ENCODE data around the gene NRN1.
"Not testable (repeated sequence)": the region's sequence is repeated elsewhere in the genome, so short reads cannot be mapped to it uniquely, and the experiment has no call there.

Gene NRN1, protein sequence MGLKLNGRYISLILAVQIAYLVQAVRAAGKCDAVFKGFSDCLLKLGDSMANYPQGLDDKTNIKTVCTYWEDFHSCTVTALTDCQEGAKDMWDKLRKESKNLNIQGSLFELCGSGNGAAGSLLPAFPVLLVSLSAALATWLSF

DNA sequence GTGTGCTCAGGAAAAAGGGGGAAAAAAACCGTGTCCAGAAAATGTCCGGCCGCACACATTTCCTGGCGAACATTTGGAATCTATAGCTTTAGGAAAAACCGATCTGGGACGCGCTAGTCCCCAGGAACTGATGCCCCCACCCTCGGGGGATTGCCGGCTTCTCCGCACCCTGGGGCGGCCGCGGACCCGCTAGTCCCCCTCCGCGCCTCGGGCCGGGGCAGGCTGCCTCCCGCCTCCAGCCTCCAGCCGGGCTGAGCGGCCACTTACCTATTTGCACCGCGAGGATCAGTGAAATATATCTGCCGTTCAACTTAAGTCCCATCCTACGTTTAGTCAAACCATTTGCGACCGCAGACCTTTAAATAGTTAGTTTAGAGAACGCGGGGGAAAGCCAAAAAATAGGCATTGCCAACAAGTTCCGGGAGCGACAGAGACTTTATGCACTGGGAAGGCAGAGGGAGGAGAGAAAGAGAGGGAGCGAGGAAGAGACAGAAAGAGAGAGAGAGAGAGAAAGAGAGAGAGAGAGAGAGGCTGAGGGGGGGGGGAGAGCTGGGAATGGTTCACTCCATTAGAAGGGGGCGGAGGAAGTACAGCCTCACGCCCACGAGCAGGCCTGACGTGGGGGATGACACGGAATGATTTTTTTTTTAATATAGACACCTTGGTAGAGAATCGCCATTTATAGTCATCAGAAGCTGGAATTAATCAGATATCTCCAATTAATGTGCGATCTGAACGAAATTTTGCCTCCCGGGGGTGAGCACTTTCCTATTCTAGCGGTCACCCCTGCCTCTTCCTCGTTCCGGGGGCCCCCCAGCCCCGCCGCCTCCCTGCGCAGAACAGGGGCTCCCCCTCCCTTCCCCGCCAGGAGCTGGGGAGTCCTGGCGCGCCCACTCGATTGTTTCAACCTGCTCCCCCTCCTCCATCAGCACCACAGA is at the start of gene NRN1:
TSS of gene NRN1 (minus strand) at position 498 of the 938 bp plus-strand sequence. CDS start at position 322, 176 bp downstream.
- peak; percentile 37 to 46 for DNase-seq

DNA sequence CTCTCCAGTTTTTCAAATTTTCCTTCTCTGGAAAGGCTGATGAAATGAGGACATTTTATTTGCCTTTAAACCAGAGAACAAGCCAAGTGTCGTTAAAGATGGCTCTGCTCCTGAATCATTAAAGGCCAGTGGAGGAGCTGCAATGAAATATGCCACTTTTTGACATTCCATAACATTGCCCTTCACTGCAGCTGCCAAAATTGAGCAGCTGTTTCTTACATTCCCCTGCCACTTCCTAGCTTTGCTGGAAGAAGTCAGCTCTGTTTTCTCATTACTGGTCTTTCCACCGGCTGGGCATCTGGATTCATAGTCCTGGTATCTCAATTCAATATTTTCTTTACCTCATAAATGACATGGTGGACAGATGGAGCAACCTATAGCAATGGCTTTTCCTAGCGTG is 45.5 kb upstream of the NRN1 start:
- DNase-seq, result no peak

DNA sequence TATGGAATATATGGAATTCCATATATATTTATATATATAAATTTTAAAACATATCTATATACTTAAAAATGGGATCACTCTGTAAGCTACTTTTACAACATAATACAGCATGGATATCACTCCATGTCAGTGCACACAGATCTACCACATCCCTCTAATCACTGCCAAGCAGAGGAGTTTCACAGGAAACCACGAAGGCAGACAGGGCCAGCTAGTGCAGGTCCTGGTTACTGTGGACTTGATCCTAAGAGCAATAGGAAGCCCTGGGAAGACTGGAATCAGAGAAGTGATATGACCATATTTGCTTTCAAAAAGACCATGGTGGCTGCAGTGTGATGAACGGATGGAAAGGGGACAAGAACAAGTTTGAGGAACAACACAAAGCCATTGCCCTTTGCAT is 40.0 kb upstream of the NRN1 start:
- DNase-seq, result no peak

DNA sequence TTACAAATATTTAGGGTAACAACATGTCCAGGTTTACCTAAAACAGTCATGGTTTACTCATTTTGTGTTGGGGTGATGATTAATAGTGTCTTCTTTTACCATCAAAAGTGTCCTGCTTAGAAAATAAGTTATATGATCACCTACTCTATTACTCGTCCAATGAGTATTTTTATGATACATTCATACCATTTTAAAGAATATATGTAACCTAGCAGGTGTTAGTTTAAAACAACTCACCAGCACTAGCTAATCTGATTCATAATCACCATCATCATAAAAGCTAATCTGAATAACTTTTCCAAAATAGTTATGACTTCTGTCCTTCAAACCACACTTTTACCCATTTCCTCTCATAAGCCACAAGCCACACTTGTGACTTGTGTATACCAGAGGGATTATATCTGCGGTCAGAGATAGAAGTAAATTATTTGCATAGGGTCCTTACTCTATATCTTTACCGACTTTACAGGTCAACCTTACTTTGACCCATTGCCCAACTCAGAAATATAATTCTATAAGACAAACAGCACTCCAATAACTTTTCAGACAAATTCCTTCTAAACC is 33.3 kb upstream of the NRN1 start:
- DNase-seq, result no peak

DNA sequence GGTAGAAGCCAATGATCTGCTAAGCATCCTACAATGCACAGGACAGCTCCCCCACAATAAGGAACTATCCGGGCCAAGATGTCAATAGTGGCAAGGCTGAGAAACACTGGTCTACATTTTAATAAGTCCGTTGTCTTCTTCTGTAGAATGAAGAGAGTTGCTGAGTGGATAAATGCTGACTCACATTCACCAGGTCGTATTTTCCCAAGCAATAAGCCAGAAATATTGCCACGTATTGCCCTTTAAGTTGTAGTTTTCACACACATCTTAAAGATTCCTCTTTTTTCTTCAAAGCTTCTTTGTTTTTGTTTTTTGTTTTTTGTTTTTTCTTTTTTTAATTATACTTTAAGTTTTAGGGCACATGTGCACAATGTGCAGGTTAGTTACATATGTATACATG is 30.5 kb upstream of the NRN1 start:
- no peak for DNase-seq

DNA sequence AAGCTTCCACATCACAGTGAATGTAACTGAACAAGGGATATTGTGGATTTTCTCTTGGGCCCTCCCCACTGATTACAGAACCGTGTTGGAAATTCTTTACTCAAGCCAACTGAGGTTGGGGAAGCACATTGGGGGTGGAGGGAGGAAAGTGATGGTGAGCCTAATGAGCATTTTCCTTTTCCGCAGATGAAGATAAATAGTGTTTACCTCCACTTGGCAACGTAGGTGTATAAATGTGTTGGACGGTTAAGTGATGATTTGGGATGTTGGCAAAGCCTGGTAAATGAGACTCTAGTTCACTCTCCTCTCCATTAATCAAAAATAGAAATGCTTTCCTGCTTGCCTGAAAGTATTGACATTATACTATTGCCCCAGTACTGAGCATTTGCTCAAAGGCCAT is 27.1 kb upstream of the NRN1 start:
- DNase-seq, result no peak

DNA sequence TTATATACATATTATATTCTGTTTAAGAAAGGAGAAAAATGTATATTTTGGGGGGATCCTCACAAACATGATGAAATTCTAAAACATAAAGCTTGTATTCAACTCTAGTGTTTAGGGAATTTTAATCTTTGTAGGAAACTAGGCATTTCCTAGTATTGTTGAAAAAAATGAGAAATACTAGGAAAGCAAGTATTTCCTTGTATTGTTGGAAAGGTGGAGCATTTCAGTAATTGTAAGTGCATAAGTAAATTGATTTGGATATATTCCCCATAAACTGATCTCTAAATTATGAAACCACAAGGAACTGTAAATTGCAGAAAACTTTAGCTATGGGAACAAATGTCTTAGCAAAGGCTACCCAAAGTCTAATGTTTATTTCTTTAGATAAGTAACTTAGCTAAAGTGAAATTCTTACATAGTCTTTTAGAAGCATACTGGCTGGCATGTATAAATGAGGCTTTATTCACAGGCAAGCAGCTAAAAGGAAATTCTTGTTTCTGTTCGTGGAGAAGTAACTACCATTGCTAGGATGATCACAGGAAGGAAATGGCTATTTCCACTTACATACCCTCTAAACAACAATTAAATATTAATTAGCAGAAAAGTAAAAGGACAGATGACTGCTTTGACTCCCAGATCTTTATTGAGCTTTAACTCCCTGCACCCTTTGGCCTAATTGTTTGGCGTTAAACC is 19.9 kb upstream of the NRN1 start:
- no peak for DNase-seq

DNA sequence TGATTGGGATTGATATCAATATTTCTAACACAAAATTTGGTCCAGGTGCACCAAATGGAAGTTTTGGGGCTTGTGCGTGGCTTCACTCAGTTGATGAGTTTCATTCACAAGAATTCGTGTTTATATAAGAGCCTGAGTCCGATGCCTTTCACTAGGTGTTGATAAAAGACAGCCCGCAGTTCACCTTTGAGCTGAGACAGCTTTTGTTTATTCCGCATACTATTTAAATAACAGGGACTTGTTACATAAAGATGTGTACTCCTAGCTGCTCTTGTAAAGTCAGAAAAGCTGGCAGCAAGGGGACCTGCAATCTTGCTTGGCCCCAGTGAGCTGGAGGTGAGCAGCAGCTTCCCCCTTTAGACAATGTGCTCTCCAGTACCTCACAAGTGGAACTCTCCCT is 19.0 kb upstream of the NRN1 start:
- DNase-seq, result no peak

DNA sequence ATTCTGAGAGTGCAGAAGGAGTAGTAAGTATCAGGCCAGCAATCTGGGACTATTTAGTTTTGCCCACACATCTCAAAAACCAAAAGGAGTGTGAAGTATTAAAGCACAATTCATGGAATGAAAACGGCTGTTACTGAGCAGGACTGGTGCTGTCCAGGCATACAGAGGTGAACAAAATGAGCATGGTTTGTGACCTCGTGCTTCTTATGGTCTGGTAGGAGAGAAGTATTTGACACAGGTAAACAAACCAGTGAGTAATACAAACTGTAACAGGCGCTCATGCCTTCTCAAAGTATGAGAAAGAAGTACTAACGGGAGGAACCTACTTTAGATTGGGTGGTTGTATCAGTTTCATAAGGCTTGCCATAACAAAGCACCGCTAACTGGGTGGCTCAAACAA is 17.5 kb upstream of the NRN1 start:
- DNase-seq, result no peak

DNA sequence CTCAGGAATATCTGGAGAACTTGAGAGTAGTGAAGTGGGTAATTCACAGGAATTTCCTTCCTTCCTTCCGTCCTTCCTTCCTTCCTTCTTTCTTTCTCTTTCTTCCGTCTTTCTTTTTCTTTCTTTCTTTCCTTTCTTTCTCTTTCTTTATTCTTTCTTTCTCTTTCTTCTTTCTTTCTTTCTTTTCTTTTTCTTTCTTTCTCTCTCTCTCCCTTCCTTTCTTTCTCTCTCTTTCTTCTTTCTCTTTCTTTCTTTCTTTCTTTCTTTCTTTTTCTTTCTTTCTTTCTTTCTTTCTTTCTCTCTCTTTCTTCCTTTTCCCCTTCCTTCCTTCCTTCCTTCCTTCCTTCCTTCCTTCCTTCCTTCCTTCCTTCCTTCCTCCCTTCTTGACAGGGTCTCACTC is 16.1 kb upstream of the NRN1 start:
- DNase-seq, result not testable (repeated sequence)

DNA sequence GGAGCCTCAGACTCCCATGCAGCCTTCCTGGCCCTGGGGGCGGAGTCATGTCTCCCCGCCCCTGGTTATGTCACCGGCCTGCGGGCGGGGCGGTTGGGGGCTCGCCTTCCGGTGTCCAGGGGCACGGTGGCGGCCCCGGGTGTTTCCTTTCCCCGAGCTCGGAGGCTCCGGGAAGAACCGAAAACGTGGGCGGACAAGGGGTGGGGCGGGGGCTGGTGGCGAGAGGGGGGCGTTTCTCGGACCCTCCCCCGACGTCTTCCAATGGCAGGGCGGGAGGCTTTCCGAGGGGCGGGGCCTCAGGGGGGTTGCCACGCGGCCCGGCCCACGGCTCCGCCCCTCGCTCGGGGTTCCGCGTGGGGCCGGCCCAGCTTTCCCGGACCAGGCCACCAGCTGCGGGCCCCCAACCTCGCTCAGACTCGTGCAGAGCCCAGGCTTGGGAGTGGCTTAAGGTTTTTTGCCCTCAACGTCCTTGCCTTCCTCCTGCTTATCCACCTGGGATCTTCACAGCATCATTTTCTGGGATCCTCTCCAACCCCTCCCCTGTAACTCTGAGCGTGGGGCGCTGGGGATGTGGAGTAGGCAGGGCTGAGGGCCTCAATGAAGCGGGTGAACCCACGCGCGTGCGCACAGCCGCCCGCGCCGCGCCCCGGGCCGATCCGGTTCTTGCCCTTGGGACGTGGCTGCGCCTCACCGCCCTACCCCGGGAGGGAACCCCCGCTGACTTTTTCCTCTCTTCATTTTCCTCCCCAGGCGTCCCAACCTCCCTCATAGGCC is 2.1 kb upstream of the NRN1 start:
- peak; percentile 83 to 86 for DNase-seq

DNA sequence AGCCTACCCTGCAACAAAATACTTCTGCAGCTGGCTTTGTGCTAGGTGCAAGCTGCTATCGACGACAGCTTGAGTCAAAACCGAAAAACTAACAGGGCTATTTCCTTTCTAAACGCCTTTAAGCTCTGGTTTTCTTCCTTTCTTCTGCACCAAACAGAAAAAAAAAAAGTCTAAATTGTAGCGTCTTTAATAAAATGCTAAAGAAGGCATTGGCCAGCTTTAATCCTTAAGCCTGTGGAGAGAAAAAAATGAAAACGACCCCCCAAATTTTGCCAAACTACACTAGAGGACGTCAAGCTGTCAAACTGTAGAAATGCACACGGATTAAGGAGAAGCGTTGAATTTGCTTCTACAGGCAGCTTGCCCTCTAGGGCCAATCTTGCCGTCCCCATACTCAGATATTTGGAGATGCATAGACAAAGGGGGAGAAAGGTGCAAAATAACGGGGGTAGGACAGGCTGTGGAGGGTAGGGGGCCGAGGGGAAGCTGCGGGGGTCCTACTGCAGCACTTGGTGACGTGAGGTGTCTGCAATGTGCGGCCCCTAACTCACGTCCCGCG is 1.4 kb upstream of the NRN1 start:
- DNase-seq, result no peak

DNA sequence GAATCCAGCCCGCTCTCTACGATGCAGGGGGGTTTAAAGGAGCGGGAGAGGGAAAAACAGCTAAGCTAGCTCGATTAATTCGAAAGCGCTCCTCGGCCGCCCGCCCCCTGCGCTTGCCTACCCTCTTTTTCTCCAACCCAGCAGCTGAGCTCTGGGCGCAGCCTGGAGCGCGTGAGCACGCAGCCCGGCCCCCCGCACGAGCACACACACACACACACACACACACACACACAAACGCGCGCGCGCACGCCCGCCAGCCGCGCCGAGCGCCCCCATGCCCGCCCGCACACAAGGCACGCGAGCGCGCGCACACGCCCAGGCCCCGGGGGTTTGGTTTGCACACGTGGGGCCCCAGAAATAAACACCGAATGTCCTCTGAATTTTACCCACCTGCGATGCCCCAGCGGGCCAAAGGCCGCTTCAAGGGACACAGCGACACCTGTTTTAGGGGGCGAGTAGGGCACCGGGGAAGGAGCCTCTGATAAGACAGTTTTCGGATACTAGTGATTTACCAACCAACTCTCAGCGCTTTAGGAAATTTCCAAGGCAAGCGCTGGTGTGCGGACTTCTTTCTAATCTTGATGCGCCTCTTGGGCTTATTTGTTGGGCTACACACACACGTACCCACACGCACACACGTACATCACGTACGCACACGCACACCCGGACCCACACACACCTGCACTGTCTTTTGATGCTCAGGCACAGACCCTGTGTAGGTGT is 802 bp upstream of the NRN1 start:
- DNase-seq, result peak; percentile 60 to 87

DNA sequence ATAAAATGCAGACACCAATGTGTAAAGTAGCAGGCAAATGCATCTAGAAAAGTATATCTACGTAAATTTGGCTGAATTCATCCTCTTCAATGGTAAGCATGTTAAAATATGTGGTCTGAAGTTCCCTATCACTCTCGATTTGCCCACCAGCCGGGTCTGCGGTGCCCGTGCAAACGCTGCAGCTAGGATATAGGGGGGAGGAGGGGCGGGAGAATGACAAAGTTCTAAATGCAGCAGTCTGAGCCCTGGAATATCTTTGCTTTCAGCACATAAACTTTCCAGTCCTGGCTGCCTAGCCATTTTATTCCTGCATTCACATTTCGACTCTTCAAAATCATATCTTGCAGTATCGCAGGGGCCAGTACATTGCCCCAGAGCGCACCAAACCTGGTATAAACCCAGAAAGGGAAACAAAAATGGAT is 708 bp downstream of the NRN1 start:
- DNase-seq, result peak in 1 of 2 experiments; percentile 3

DNA sequence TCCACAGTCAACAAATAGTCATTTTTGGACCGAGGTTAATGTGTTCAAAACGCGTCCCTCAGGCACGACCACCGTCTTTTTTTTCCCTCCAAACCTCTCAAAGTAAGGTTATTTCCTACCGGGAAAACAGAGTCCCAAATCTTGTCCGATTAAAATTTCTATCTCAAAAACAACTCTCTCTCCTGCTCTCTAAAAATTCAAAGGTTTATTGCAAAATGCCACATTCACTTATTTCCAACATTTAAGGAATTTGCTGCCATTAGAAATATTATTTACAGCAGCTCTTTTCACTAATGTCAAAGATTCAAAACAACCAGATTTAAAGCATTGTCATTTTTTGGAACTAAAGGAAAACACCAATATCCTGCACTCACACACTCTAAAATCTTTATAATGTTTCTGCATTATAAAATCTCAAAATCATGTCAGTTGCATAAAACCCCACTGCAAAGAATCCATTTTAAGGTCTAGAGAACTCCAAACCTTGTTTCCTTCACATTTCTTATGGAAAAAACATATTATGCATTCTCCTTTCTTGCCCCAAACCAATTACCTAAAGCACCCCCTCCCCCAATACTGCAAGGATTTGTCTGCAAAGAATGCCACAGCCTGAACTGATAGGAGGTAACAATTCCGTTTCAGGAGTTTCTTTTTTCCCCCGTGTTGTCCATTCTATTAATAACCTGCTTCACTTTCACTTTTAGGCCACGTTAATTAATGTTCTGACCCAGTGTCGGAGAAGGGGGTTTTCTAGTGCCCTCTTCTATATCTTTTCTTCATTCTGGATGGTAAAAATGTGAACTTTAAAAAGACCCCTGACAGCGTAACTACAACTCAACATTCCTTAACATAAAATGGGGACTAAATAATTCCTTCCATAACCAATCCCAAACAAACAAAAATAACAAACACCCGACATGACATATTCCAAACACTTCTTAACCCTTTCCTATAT is 1.4 kb downstream of the NRN1 start:
- no peak for DNase-seq

DNA sequence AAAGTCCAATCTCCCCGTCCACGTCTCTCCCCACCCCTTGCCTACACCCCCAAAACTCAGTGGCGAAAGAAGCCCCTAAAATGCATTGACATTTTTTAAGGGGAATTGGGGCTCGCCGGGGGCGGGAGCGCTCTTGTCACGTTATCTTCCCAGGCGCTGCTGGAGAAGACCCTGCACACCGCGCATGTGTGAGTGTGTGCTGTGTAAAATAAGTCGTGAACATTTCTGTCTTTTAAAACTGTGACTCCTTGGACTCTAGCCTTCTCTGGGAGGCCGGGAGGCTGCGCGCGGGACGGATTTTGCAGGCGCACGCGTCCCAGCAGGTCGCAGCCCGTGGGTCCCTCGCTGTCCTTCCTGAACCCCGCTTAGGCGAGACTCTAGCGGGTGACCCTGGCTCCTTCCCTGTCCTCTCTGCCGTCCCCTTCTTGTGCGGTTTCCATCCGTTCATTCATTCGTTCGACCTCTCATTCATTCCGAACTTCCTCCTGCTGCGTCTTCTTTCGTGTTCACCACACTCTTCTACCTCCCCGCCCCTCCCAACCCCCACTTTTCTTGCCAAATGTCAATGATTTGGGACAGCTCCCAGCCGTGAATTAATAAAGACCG is 2.2 kb downstream of the NRN1 start:
- no peak for DNase-seq

DNA sequence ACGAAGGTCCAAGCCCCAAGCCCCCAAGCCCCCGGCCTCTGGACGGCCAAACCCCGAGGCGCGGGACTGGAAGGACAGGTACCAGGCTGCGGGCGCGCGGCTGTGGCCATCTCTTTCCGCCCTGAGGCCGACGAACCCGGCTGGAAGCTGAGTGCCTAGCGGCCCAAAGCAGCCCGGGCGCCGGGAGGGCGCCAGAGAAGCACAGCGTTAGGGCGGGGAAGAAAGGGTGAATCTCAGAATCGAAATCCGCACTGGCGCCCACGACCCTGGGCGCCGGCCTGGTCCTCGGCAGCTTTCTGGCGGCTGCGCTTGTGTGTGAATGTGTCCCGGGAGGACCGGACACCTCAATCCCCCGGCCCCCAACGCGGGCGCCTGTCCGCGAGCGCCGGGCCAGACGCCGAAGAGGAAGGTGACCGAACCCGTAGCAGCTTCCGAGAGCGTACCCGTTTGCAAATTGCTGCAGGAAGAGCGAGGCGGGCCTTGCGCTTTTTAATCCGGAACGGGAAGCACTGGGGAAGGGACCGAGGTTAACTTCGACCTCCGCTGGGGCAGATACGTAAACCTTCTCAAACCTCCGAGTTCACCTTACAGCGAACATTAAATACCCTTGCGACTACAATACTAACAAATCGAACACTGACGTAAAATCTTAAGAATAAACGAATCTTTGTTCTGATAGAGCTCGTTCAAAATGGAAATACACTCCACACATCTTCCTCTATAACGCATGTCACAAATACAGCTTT is 2.9 kb downstream of the NRN1 start:
- no peak for DNase-seq

DNA sequence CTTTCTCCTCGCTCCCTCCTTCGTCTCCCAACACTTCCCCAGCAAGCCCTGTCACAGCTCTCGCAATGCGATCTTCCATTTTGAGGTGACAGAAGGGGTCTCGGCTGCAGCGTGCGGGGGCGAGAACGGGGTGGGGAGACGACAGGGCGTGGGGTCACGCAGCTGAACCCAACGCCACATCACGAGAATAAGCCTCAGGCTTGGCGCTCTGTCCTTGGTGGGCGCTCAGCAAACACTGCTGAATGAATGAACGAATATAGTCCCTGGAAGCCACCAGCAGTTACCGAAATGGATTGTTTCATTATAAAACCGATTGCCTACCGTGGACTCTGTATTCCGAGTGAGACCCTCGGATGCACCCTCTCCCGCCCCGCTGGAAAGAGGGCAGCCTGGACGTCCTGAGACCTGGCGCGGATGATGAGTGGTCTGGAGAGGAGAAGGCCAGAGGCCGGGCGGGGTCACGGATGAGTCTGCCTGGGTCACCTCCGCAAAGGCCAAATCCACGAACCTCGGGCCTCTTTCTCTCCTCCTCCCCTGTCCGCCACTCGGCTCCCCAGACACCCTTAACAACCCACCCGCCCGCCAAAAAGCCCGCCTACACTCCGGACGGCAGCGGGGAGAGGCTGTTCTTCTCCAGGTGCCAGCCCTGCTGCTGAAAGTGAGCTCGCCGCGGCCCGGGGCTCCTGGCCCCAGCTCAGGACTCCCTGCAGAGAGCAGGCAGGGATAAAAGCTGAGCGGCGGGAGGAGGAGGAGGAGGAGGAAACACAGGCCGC is 3.7 kb downstream of the NRN1 start:
- DNase-seq, result no peak

All from SHP77 (cell line).